Measurements from ENCODE around the gene CALML4.
A peak's percentile ranks its signal among the peaks of the same experiment; 100 is the strongest.
"Not testable (repeated sequence)": the region's sequence is repeated elsewhere in the genome, so short reads cannot be mapped to it uniquely, and the experiment has no call there.

CALML4 gene

GRCh38 chr15:68229386-68230156 lies 24.4 kb upstream of the CALML4 start, which contains the start of gene CLN6:
Gene CLN6 (minus strand): TSS chr15:68229728. CDS start chr15:68229584, 144 bp downstream.
- peak within 1 kb of the TSS; percentile 74 for H3K4me3 ChIP-seq (ENCODE audit: insufficient read length, low read depth)
- peak; percentile 61 for DNase-seq (ENCODE audit: low read depth, low spot score)
- peaks cover 5% of the 10 kb centered on the region; the same call in 1 of the 2 replicates for H3K9me3 ChIP-seq (ENCODE audit: insufficient read depth, low read length)
- peaks cover 15% of the 10 kb centered on the region for H3K4me1 ChIP-seq (ENCODE audit: insufficient read depth, insufficient read length)
- no peaks in the 10 kb centered on the region for H3K27me3 ChIP-seq (ENCODE audit: insufficient read depth, insufficient read length)
- peak within 1 kb of the TSS; percentile 96 for H3K9ac ChIP-seq (ENCODE audit: insufficient read length, low read depth)
- no peak for TF ChIP-seq SUZ12 (IDR thresholded peaks at IDR 0.05; ENCODE audit: extremely low read depth, insufficient read depth, insufficient read length)
- TF ChIP-seq YY1 (IDR thresholded peaks at IDR 0.05; ENCODE audit: insufficient read depth, insufficient read length), result no peak
- no peak for TF ChIP-seq ZNF274 (IDR thresholded peaks at IDR 0.05; ENCODE audit: low read depth, low read length)
- H3K36me3 ChIP-seq (ENCODE audit: insufficient read depth, insufficient read length, low read length), result peaks cover 13% of the 10 kb centered on the region

DNA sequence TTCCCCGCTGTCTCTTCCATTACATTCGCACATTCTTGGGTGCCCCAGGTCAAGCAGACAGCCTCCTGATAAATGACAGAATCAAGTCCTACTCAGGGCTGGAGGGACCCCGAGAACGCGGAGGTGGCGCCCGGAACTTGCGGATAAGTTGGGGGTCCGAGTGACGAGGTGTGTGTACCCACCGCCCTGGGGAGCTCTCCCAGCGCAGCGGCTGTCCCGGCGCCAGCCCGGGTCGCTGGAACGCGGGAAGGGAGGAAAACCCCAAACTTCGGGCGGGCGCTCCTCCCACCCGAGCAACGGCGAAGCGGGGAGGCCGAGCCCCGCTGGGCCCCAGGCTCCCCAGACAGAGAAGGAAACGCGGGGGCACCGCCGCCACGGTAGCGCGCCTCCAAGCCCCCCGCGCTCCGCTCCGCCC lies 23.8 kb upstream of the CALML4 start:
- DNase-seq (ENCODE audit: low read depth, low spot score), result no peak
- Histone ChIP-seq H3K4me3 (ENCODE audit: insufficient read length, low read depth) (peak overlapping the region; percentile 64), H3K4me1 (ENCODE audit: insufficient read depth, insufficient read length) (peaks cover 15% of the 10 kb centered on the region)

DNA sequence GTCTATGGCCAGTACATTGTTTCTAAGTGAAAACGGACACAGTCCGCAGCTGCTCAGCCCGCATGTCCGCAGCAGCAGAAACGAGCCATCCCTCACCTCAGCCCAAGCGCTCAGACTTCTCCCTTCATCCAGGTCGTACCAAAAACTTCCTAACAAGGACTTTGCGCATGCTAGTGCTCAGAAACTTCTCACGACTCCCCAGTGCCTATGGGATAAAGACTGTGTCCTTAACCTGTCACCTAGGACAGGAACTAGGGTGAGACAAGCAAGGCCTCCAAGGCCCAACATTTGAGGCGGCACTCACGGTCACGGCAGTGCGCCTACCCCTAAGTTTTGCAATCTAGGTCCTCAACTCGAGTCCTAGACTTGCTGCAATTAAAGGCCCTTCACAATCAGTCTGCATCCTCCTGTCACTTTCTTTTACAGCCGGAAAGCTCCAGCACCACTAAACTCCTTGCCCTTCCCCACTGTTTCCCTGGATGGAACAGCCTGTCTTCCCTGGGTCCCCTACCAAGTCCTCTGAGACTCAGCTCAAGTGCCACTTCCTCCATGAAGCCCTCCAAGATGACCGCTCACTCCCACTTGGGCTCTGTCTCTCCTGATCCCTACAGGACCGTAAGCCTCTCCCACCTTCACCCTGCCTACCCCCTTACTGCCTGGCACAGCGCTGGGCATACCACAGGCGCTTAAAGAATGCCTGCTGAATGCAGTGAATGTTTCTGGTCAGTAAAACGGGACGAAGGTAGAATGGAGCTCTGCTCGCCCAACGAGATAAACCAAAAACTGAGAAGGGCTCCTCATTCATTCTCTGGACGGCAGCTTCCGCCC lies 23.2 kb upstream of the CALML4 start:
- no peak for TF ChIP-seq YY1 (IDR thresholded peaks at IDR 0.05; ENCODE audit: insufficient read depth, insufficient read length)
- TF ChIP-seq ZNF274 (IDR thresholded peaks at IDR 0.05; ENCODE audit: low read depth, low read length), result no peak
- no peak for TF ChIP-seq SUZ12 (IDR thresholded peaks at IDR 0.05; ENCODE audit: extremely low read depth, insufficient read depth, insufficient read length)
- DNase-seq (ENCODE audit: low read depth, low spot score), result no peak
- Histone ChIP-seq H3K27me3 (ENCODE audit: insufficient read depth, insufficient read length) (no peaks in the 10 kb centered on the region), H3K9ac (ENCODE audit: insufficient read length, low read depth) (peak overlapping the region; percentile 96), H3K36me3 (ENCODE audit: insufficient read depth, insufficient read length, low read length) (peaks cover 21% of the 10 kb centered on the region), H3K4me1 (ENCODE audit: insufficient read depth, insufficient read length) (peaks cover 15% of the 10 kb centered on the region), H3K9me3 (ENCODE audit: insufficient read depth, low read length) (peaks cover 14% of the 10 kb centered on the region), H3K4me3 (ENCODE audit: insufficient read length, low read depth) (peak overlapping the region; percentile 64)

More for the DNA sequence above, 23.8 kb upstream of the CALML4 start:
- peaks cover 17% of the 10 kb centered on the region for H3K36me3 ChIP-seq (ENCODE audit: insufficient read depth, insufficient read length, low read length)
- peaks cover 10% of the 10 kb centered on the region; the same call in 1 of the 2 replicates for H3K9me3 ChIP-seq (ENCODE audit: insufficient read depth, low read length)
- H3K27me3 ChIP-seq (ENCODE audit: insufficient read depth, insufficient read length), result no peaks in the 10 kb centered on the region
- TF ChIP-seq SUZ12 (IDR thresholded peaks at IDR 0.05; ENCODE audit: extremely low read depth, insufficient read depth, insufficient read length) (no peak), YY1 (IDR thresholded peaks at IDR 0.05; ENCODE audit: insufficient read depth, insufficient read length) (no peak), ZNF274 (IDR thresholded peaks at IDR 0.05; ENCODE audit: low read depth, low read length) (no peak)
- peak overlapping the region; percentile 96 for H3K9ac ChIP-seq (ENCODE audit: insufficient read length, low read depth)

DNA sequence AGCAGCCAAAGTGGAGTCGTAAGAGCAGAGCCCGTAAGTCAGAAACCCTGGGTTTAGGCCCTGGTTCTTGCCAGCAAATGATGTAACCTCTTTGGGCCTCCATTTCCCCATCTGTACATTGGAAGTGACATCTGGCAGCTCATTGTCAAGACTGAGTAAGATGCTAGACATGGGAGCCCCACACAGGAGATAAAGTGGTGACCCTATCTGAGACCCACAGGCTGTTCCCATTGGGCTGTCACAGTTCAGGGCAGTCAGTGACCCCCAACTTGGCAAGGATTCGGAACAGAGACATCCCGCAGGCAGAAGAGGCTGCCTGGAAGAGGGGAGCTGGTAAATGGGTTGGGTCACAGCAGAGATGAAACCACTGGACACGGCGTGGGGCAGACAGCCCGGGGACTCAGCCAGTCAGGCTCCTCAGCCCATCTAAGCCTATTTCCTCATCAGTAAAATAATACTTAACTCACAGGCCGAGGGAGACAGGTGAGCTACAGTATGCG lies 22.6 kb upstream of the CALML4 start:
- H3K9ac ChIP-seq (ENCODE audit: insufficient read length, low read depth), result peak overlapping the region; percentile 96
- no peaks in the 10 kb centered on the region for H3K27me3 ChIP-seq (ENCODE audit: insufficient read depth, insufficient read length)
- peaks cover 25% of the 10 kb centered on the region for H3K36me3 ChIP-seq (ENCODE audit: insufficient read depth, insufficient read length, low read length)
- peak overlapping the region; percentile 64 for H3K4me3 ChIP-seq (ENCODE audit: insufficient read length, low read depth)
- no peak for DNase-seq (ENCODE audit: low read depth, low spot score)
- H3K9me3 ChIP-seq (ENCODE audit: insufficient read depth, low read length), result peaks cover 20% of the 10 kb centered on the region
- peaks cover 15% of the 10 kb centered on the region for H3K4me1 ChIP-seq (ENCODE audit: insufficient read depth, insufficient read length)
- no peak for TF ChIP-seq ZNF274 (IDR thresholded peaks at IDR 0.05; ENCODE audit: low read depth, low read length)
- TF ChIP-seq SUZ12 (IDR thresholded peaks at IDR 0.05; ENCODE audit: extremely low read depth, insufficient read depth, insufficient read length), result no peak
- no peak for TF ChIP-seq YY1 (IDR thresholded peaks at IDR 0.05; ENCODE audit: insufficient read depth, insufficient read length)

DNA sequence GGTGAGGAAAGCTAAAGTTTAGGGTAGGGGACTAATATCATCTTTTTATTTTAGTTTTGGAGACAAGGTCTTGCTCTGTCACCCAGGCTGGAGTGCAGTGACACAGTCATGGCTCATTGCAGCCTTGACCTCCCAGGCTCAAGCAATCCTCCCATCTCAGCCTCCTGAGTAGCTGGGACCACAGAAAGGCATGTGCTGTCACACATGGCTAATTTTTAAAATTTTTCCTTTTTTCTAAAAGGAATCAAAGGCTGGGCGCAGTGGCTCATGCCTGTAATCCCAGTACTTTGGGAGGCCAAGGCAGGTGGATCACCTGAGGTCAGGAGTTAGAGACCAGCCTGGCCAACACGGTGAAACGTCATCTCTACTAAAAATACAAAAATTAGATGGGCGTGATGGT lies 20.3 kb upstream of the CALML4 start:
- not testable (repeated sequence) for DNase-seq (ENCODE audit: low read depth, low spot score); H3K27me3 ChIP-seq (ENCODE audit: insufficient read depth, insufficient read length); H3K9ac ChIP-seq (ENCODE audit: insufficient read length, low read depth); H3K4me3 ChIP-seq (ENCODE audit: insufficient read length, low read depth)
- Histone ChIP-seq H3K4me1 (ENCODE audit: insufficient read depth, insufficient read length) (peaks cover 15% of the 10 kb centered on the region), H3K9me3 (ENCODE audit: insufficient read depth, low read length) (peaks cover 33% of the 10 kb centered on the region), H3K36me3 (ENCODE audit: insufficient read depth, insufficient read length, low read length) (peaks cover 30% of the 10 kb centered on the region)

GRCh38 chr15:68224546-68225250 lies 19.6 kb upstream of the CALML4 start:
- H3K4me1 ChIP-seq (ENCODE audit: insufficient read depth, insufficient read length), result peaks cover 10% of the 10 kb centered on the region
- no peak for TF ChIP-seq ZNF274 (IDR thresholded peaks at IDR 0.05; ENCODE audit: low read depth, low read length)
- TF ChIP-seq SUZ12 (IDR thresholded peaks at IDR 0.05; ENCODE audit: extremely low read depth, insufficient read depth, insufficient read length), result no peak
- no peak for TF ChIP-seq YY1 (IDR thresholded peaks at IDR 0.05; ENCODE audit: insufficient read depth, insufficient read length)
- no peak overlapping the region for H3K4me3 ChIP-seq (ENCODE audit: insufficient read length, low read depth)
- DNase-seq (ENCODE audit: low read depth, low spot score), result no peak
- H3K36me3 ChIP-seq (ENCODE audit: insufficient read depth, insufficient read length, low read length), result peaks cover 37% of the 10 kb centered on the region
- H3K27me3 ChIP-seq (ENCODE audit: insufficient read depth, insufficient read length), result no peaks in the 10 kb centered on the region
- H3K9me3 ChIP-seq (ENCODE audit: insufficient read depth, low read length), result peaks cover 41% of the 10 kb centered on the region
- no peak overlapping the region for H3K9ac ChIP-seq (ENCODE audit: insufficient read length, low read depth)
